ENCODE data around the gene NOTCH4. TPM values are rescaled to one million over a fixed set of nuclear protein-coding genes. Genes with fewer than 3 reads are reported as not detected.

The NOTCH4 gene
- total RNA-seq, 1 experiment from 2014 or later: 2.3 TPM

DNA sequence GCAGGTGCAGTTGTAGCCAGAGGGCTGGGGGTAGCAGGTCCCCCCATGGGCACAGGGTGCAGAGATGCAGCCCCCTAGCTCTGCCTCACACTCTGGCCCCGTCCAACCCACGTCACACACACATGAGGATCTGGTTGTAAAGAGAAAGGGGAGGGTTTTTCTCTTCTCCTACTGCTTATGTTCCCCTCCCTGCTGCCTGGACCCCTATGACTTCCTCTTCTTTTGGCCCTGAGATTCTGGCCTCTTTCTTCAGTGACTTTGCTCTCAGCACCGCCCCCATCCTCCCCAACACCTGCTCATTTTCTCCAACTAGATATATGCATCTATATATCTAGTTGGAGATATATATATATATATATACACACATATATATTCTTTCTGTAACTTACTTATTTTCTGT lies 9.7 kb downstream of the NOTCH4 start:
- no peak overlapping the region for H2BK120ac ChIP-seq (ENCODE audit: low read depth, low read length, poor library complexity, severe bottlenecking)
- no CpG with 5 or more reads among the region's 3 CpGs for WGBS (ENCODE audit: extremely low coverage, insufficient read length, low lambda C conversion rate)
- H3K27me3 Mint-ChIP-seq (ENCODE audit: low read depth): peaks cover 6% of the 10 kb centered on the region; the same call in 1 of the 2 replicates
- no peak overlapping the region for H4K8ac ChIP-seq (replicated peaks; ENCODE audit: insufficient read length, low read depth, low read length)
- no peaks in the 10 kb centered on the region for H3K79me1 ChIP-seq (ENCODE audit: insufficient read depth, low read depth, low read length, poor library complexity, severe bottlenecking)
- no peak overlapping the region for H4K91ac ChIP-seq (ENCODE audit: insufficient read length, low read depth, low read length)
- no peak overlapping the region for H3K27ac ChIP-seq (ENCODE audit: insufficient read length, low read depth, low read length)
- no peak overlapping the region for H3K4me2 ChIP-seq (ENCODE audit: insufficient read depth, insufficient read length, low read length)
- H3K4me1 ChIP-seq (ENCODE audit: insufficient read depth, low read length): no peaks in the 10 kb centered on the region
- no peak overlapping the region for H3T11ph ChIP-seq (ENCODE audit: low read length)
- H3K14ac ChIP-seq (ENCODE audit: insufficient read depth, low read length): no peak overlapping the region
- no peaks in the 10 kb centered on the region for H3K79me2 ChIP-seq (ENCODE audit: insufficient read depth, low read length)
- peaks cover 3% of the 10 kb centered on the region for H3K23me2 ChIP-seq (ENCODE audit: insufficient read length, low read depth, low read length, poor library complexity, severe bottlenecking)
- H3K9me3 Mint-ChIP-seq: no peaks in the 10 kb centered on the region; a peak in 1 of 5 replicates
- no peak overlapping the region for H3K56ac ChIP-seq (ENCODE audit: insufficient read length, low read depth, low read length)
- H3K18ac ChIP-seq (ENCODE audit: insufficient read length, low read depth, low read length): no peak overlapping the region
- H3K27ac Mint-ChIP-seq: no peak overlapping the region
- TF ChIP-seq, protein P1, sequence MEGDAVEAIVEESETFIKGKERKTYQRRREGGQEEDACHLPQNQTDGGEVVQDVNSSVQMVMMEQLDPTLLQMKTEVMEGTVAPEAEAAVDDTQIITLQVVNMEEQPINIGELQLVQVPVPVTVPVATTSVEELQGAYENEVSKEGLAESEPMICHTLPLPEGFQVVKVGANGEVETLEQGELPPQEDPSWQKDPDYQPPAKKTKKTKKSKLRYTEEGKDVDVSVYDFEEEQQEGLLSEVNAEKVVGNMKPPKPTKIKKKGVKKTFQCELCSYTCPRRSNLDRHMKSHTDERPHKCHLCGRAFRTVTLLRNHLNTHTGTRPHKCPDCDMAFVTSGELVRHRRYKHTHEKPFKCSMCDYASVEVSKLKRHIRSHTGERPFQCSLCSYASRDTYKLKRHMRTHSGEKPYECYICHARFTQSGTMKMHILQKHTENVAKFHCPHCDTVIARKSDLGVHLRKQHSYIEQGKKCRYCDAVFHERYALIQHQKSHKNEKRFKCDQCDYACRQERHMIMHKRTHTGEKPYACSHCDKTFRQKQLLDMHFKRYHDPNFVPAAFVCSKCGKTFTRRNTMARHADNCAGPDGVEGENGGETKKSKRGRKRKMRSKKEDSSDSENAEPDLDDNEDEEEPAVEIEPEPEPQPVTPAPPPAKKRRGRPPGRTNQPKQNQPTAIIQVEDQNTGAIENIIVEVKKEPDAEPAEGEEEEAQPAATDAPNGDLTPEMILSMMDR (conservative IDR thresholded peaks at IDR 0.05): no peak
- no peak overlapping the region for H2BK12ac ChIP-seq (ENCODE audit: insufficient read length, low read depth, low read length)
- DNase-seq: no peak
- no peak overlapping the region for H3K23ac ChIP-seq (ENCODE audit: insufficient read length, low read depth, low read length)
- H3K36me3 Mint-ChIP-seq (ENCODE audit: insufficient read depth in 1 of 3, low read depth in 3 of 3): peaks cover 0 to 1% (median 0%) of the 10 kb centered on the region in 3 experiments; a peak in 1 of 7 replicates
- H2BK15ac ChIP-seq (ENCODE audit: low read depth, low read length): no peak overlapping the region
- no peak overlapping the region for H3K4me3 Mint-ChIP-seq
- no peak overlapping the region for H2AK5ac ChIP-seq (ENCODE audit: insufficient read length, low read length)
- no peak overlapping the region for H2BK20ac ChIP-seq (ENCODE audit: low read depth, low read length, poor library complexity, severe bottlenecking)
- H3K27me3 ChIP-seq (ENCODE audit: insufficient read depth, low read length): no peaks in the 10 kb centered on the region
- H4K5ac ChIP-seq (ENCODE audit: insufficient read length, low read depth, low read length): no peak overlapping the region
- no peaks in the 10 kb centered on the region for H3K4me1 Mint-ChIP-seq
- no peaks in the 10 kb centered on the region for H4K20me1 ChIP-seq (ENCODE audit: control insufficient read depth, insufficient read depth, insufficient read length)
- no peak overlapping the region for H3K4ac ChIP-seq (ENCODE audit: low read depth, low read length)
- H2BK5ac ChIP-seq (ENCODE audit: insufficient read length, low read length): no peak overlapping the region
- no peak overlapping the region for H3K9ac ChIP-seq (ENCODE audit: extremely low read depth, insufficient read length, low read length)
- H2AFZ ChIP-seq (ENCODE audit: low read length): no peak overlapping the region
- no peaks in the 10 kb centered on the region for H3K9me3 ChIP-seq (ENCODE audit: control insufficient read depth, low read depth, low read length)

Data from H9 (cell line).